Mucosa of rectum (tissue), 2 donors: Measurements from ENCODE around the gene SMG7.

Experiments
- H3K27ac ChIP-seq, 2 donors: one replicate each; pipeline ENCODE4 v1.7.0; 2013; ENCODE audit warnings: inconsistent platforms in 2 of 2, low read depth in 2 of 2, low read length in 2 of 2
- H3K27me3 ChIP-seq, 2 donors: one replicate each; pipeline ENCODE4 v1.7.0; 2013; ENCODE audit warnings: low read length in 2 of 2; ENCODE audit not compliant: control insufficient read depth in 2 of 2, insufficient read depth in 2 of 2
- H3K36me3 ChIP-seq, 2 donors: one replicate each; pipeline ENCODE4 v1.7.0; 2013; ENCODE audit warnings: low read length in 2 of 2; ENCODE audit not compliant: control insufficient read depth in 2 of 2, insufficient read depth in 2 of 2
- H3K4me1 ChIP-seq, 2 donors: one replicate each; pipeline ENCODE4 v1.7.0; 2013; ENCODE audit warnings: low read length in 2 of 2, mild to moderate bottlenecking in 1 of 2; ENCODE audit not compliant: control insufficient read depth in 2 of 2, insufficient read depth in 2 of 2
- H3K4me3 ChIP-seq, 2 donors: one replicate each; pipeline ENCODE4 v1.7.0; 2013; ENCODE audit warnings: low read length in 2 of 2
- H3K9ac ChIP-seq, 2 donors: one replicate each; pipeline ENCODE4 v1.7.0; 2013; ENCODE audit warnings: low read length in 2 of 2, low read depth in 1 of 2, mild to moderate bottlenecking in 1 of 2
- H3K9me3 ChIP-seq, 2 donors: one replicate each; pipeline ENCODE4 v1.7.0; 2013; ENCODE audit warnings: low read length in 2 of 2; ENCODE audit not compliant: control insufficient read depth in 2 of 2
- donor health status: healthy.
- donor health status: Normal muscosa, but diverticular disease.

SMG7 gene

DNA sequence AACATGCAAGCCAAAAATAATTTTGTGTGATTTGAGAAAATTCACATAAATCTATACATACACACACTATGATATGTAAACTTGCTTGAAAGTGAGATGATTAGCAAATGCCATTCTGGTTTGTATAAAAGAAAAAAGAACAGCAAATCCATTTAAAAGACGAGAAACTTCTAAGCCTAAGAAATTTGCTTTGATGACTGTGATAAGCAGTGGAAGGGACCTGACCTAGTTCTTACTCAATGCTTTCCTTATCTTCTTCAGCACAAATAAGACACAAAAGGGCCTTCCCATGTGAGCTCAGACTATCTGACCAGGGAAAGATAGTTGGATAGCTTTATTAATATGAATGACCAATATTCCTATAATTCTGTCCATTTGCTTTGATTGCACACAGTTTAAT, 28.8 kb upstream of the SMG7 start:
- no peak overlapping the region for H3K27ac ChIP-seq
- no peak overlapping the region for H3K9ac ChIP-seq
- no peaks in the 10 kb centered on the region for H3K9me3 ChIP-seq
- no peak overlapping the region for H3K4me3 ChIP-seq
- no peaks in the 10 kb centered on the region for H3K27me3 ChIP-seq
- H3K36me3 ChIP-seq: no peaks in the 10 kb centered on the region
- H3K4me1 ChIP-seq: no peaks in the 10 kb centered on the region

GRCh38 chr1:183444243-183444642, 28.1 kb upstream of the SMG7 start:
- Histone ChIP-seq H3K9ac (no peak overlapping the region), H3K9me3 (no peaks in the 10 kb centered on the region), H3K36me3 (no peaks in the 10 kb centered on the region), H3K4me1 (no peaks in the 10 kb centered on the region), H3K27ac (no peak overlapping the region), H3K4me3 (no peak overlapping the region), H3K27me3 (no peaks in the 10 kb centered on the region)

- no peaks in the 10 kb centered on the region for H3K36me3 ChIP-seq
- no peaks in the 10 kb centered on the region for H3K9me3 ChIP-seq
- H3K4me1 ChIP-seq: no peaks in the 10 kb centered on the region
- H3K4me3 ChIP-seq: no peak overlapping the region
- no peaks in the 10 kb centered on the region for H3K27me3 ChIP-seq
- no peak overlapping the region for H3K9ac ChIP-seq
- no peak overlapping the region for H3K27ac ChIP-seq
Measured at GRCh38 chr1:183449223-183449770, 23.0 kb upstream of the SMG7 start.

DNA sequence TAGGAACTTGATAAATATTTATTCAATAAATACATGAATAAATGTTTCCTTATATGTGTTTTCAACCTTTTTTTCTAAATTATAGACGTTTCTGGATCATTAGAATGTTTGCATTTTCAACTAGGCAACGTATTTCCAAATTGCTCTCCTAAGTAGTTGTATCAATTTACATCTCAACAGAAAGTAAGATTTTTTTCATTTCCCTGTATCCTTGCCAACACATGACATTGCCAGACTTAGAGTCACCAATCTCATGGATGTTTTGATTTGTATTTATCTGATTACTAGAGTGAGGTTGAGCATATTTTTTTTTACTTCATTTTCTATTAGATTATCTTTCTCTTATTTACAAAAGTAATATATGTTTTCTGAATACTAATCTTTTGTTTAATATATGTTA, 22.2 kb upstream of the SMG7 start:
- Histone ChIP-seq H3K4me3 (no peak overlapping the region), H3K9me3 (no peaks in the 10 kb centered on the region), H3K27me3 (no peaks in the 10 kb centered on the region), H3K36me3 (no peaks in the 10 kb centered on the region), H3K9ac (no peak overlapping the region), H3K4me1 (no peaks in the 10 kb centered on the region), H3K27ac (no peak overlapping the region)

GRCh38 chr1:183454377-183454776, 17.9 kb upstream of the SMG7 start:
- no peak overlapping the region for H3K9ac ChIP-seq
- no peaks in the 10 kb centered on the region for H3K9me3 ChIP-seq
- no peaks in the 10 kb centered on the region for H3K4me1 ChIP-seq
- H3K27me3 ChIP-seq: no peaks in the 10 kb centered on the region
- no peak overlapping the region for H3K27ac ChIP-seq
- no peaks in the 10 kb centered on the region for H3K36me3 ChIP-seq
- no peak overlapping the region for H3K4me3 ChIP-seq

- H3K4me1 ChIP-seq: no peaks in the 10 kb centered on the region
- H3K27ac ChIP-seq: no peak overlapping the region
- no peaks in the 10 kb centered on the region for H3K27me3 ChIP-seq
Measured at GRCh38 chr1:183456826-183457225, 15.5 kb upstream of the SMG7 start.

GRCh38 chr1:183457449-183457848, 14.8 kb upstream of the SMG7 start:
- H3K4me3 ChIP-seq: no peak overlapping the region
- no peak overlapping the region for H3K9ac ChIP-seq
- H3K36me3 ChIP-seq: no peaks in the 10 kb centered on the region
- H3K27me3 ChIP-seq: no peaks in the 10 kb centered on the region
- H3K9me3 ChIP-seq: no peaks in the 10 kb centered on the region
- no peak overlapping the region for H3K27ac ChIP-seq
- H3K4me1 ChIP-seq: peaks cover 0 to 2% of the 10 kb centered on the region in 2 donors

More at GRCh38 chr1:183456826-183457225, 15.5 kb upstream of the SMG7 start:
- Histone ChIP-seq H3K9me3 (no peaks in the 10 kb centered on the region), H3K9ac (no peak overlapping the region), H3K4me3 (no peak overlapping the region), H3K36me3 (no peaks in the 10 kb centered on the region)

- H3K27ac ChIP-seq: no peak overlapping the region
- no peak overlapping the region for H3K9ac ChIP-seq
- H3K27me3 ChIP-seq: no peaks in the 10 kb centered on the region
- no peak overlapping the region for H3K4me3 ChIP-seq
- no peaks in the 10 kb centered on the region for H3K36me3 ChIP-seq
- H3K9me3 ChIP-seq: no peaks in the 10 kb centered on the region
- H3K4me1 ChIP-seq: peaks cover 0 to 2% of the 10 kb centered on the region in 2 donors
Measured at GRCh38 chr1:183460596-183460995, 11.7 kb upstream of the SMG7 start.

DNA sequence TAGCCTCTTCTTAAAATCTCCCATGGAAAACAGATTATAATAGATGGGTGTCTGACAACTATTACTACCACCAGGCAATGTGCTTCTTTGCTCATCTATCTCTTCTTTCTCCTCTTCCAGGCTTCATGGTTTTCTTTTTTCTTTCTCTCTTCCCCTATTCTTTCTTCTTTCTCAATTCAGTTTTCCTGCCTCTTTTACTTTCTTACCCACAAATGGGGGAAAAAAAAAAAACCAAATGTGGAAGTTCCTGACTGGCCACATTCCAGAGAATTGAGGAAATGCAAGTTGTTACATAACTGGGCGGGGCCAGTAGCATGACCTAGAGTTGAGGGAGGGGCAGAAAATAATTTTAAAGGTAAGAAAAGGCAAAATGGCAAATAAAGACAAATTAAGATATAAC, 10.9 kb upstream of the SMG7 start:
- Histone ChIP-seq H3K4me3 (no peak overlapping the region), H3K9me3 (no peaks in the 10 kb centered on the region), H3K27ac (no peak overlapping the region), H3K27me3 (no peaks in the 10 kb centered on the region), H3K9ac (no peak overlapping the region), H3K36me3 (no peaks in the 10 kb centered on the region), H3K4me1 (peaks cover 0 to 2% of the 10 kb centered on the region in 2 donors)

- Histone ChIP-seq H3K27ac (no peak overlapping the region), H3K9ac (no peak overlapping the region), H3K9me3 (no peaks in the 10 kb centered on the region), H3K4me3 (no peak overlapping the region), H3K4me1 (peaks cover 2 to 9% of the 10 kb centered on the region in 2 donors), H3K36me3 (no peaks in the 10 kb centered on the region), H3K27me3 (no peaks in the 10 kb centered on the region)
Measured at GRCh38 chr1:183463566-183463965, 8.7 kb upstream of the SMG7 start.

GRCh38 chr1:183466781-183467180, 5.5 kb upstream of the SMG7 start:
- Histone ChIP-seq H3K9ac (no peak overlapping the region), H3K9me3 (no peaks in the 10 kb centered on the region), H3K4me1 (peaks cover 13 to 21% of the 10 kb centered on the region in 2 donors), H3K27me3 (no peaks in the 10 kb centered on the region), H3K36me3 (no peaks in the 10 kb centered on the region), H3K27ac (peak overlapping the region in 1 of 2 donors; percentile 26), H3K4me3 (no peak overlapping the region)
